ENCODE data around the gene GJD4.

GRCh38 chr10:35594115-35595079 is 10.7 kb upstream of the GJD4 start:
- TF ChIP-seq, protein P1, sequence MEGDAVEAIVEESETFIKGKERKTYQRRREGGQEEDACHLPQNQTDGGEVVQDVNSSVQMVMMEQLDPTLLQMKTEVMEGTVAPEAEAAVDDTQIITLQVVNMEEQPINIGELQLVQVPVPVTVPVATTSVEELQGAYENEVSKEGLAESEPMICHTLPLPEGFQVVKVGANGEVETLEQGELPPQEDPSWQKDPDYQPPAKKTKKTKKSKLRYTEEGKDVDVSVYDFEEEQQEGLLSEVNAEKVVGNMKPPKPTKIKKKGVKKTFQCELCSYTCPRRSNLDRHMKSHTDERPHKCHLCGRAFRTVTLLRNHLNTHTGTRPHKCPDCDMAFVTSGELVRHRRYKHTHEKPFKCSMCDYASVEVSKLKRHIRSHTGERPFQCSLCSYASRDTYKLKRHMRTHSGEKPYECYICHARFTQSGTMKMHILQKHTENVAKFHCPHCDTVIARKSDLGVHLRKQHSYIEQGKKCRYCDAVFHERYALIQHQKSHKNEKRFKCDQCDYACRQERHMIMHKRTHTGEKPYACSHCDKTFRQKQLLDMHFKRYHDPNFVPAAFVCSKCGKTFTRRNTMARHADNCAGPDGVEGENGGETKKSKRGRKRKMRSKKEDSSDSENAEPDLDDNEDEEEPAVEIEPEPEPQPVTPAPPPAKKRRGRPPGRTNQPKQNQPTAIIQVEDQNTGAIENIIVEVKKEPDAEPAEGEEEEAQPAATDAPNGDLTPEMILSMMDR (IDR thresholded peaks at IDR 0.05): no peak
- TF ChIP-seq POLR2A (IDR thresholded peaks at IDR 0.05): no peak

All from right lobe of liver (tissue), 4 donors.